ENCODE results near the gene COL4A4. TPM values are rescaled to one million over a fixed set of nuclear protein-coding genes. Genes with fewer than 3 reads are reported as not detected.

Gene COL4A4
- total RNA-seq: 10 to 100 TPM in 1 of 4 donors, 1 to 10 TPM in 1, under 1 TPM in 2; 0.53 to 24.8 (median 0.95) TPM

- H3K4me3 ChIP-seq: peak within 1 kb of the TSS; percentile 49 to 58 (median 56)
- peak within 1 kb of the TSS; percentile 38 to 90 (median 61) for H3K27ac ChIP-seq
Measured at GRCh38 chr2:227163998-227164762, at the start of gene COL4A4, which contains the start of gene COL4A3. Gene COL4A4 (minus strand): TSS chr2:227164205. CDS start chr2:227147483, 16,722 bp downstream. Gene COL4A3 (plus strand): TSS chr2:227164624. CDS start chr2:227164727, 103 bp downstream.

DNA sequence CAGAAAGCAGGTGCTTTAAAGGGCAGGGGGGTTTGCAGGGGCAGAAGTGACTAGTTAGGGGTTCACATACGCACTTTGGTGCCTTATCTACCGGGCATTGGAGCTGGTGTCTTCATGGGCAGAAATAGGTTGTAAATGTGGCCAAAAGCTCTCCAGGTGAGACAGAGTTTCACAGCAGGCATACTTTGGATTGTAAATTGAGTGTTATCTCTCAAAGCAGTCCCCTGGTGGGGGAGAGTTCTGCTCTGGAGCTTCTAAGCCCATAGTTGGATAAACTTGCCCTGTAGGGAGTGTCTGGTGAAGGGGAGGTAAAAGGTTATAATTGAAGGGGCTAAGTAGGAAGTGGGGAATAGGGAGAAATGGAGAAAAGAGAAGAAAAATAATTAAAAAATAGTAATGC is 43.6 kb upstream of the COL4A4 start:
- TF ChIP-seq POLR2A (IDR thresholded peaks at IDR 0.05) (no peak), CTCF (IDR thresholded peaks at IDR 0.05) (no peak)
- H3K4me1 ChIP-seq: no peaks in the 10 kb centered on the region
- no peak overlapping the region for H3K27ac ChIP-seq
- DNase-seq: no peak
- H3K27me3 ChIP-seq: no peaks in the 10 kb centered on the region
- no peak overlapping the region for H3K4me3 ChIP-seq
- no peaks in the 10 kb centered on the region for H3K9me3 ChIP-seq
- H3K36me3 ChIP-seq: no peaks in the 10 kb centered on the region

More at GRCh38 chr2:227163998-227164762, at the start of gene COL4A4, which contains the start of gene COL4A3:
- TF ChIP-seq POLR2A (IDR thresholded peaks at IDR 0.05): no peak
- TF ChIP-seq CTCF (IDR thresholded peaks at IDR 0.05): no peak
- peaks cover 0 to 13% of the 10 kb centered on the region in 2 donors for H3K27me3 ChIP-seq
- peak; percentile 54 to 74 (median 59) for DNase-seq
- no peaks in the 10 kb centered on the region for H3K9me3 ChIP-seq
- peaks cover 0 to 19% (median 1%) of the 10 kb centered on the region in 4 donors for H3K4me1 ChIP-seq
- H3K36me3 ChIP-seq: no peaks in the 10 kb centered on the region

- no peak for TF ChIP-seq CTCF (IDR thresholded peaks at IDR 0.05)
- TF ChIP-seq POLR2A (IDR thresholded peaks at IDR 0.05): no peak
- H3K4me1 ChIP-seq: no peaks in the 10 kb centered on the region
- H3K4me3 ChIP-seq: no peak overlapping the region
- no peaks in the 10 kb centered on the region for H3K36me3 ChIP-seq
- H3K27me3 ChIP-seq: no peaks in the 10 kb centered on the region
- H3K9me3 ChIP-seq: no peaks in the 10 kb centered on the region
- no peak for DNase-seq
- no peak overlapping the region for H3K27ac ChIP-seq
Measured at GRCh38 chr2:227206406-227206805, 42.4 kb upstream of the COL4A4 start.

DNA sequence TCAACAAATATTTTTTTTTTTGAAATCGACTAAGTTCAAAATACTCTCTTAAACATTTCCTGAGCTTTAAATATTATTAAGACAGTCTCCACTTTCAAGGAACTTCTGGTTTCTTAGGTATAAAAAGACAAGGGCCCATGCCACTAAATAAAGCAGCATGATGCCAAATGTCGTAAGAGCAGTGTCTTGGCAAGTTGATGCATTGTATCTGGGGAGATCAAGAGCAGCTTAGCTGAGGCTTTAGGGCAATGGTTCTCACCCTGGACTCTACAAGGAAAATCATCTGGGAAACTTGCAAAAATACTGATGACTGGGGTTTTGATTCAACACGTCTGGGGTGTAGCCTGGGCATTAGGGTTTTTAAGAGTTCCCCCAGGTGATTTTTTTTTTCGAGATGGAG is 41.7 kb upstream of the COL4A4 start:
- Histone ChIP-seq H3K27ac (no peak overlapping the region), H3K9me3 (no peaks in the 10 kb centered on the region), H3K4me3 (no peak overlapping the region), H3K4me1 (no peaks in the 10 kb centered on the region), H3K36me3 (no peaks in the 10 kb centered on the region), H3K27me3 (no peaks in the 10 kb centered on the region)
- TF ChIP-seq CTCF (IDR thresholded peaks at IDR 0.05) (no peak), POLR2A (IDR thresholded peaks at IDR 0.05) (no peak)
- DNase-seq: no peak

GRCh38 chr2:227204452-227204851 is 40.4 kb upstream of the COL4A4 start:
- Histone ChIP-seq H3K4me3 (no peak overlapping the region), H3K27ac (no peak overlapping the region), H3K4me1 (no peaks in the 10 kb centered on the region), H3K36me3 (no peaks in the 10 kb centered on the region), H3K27me3 (no peaks in the 10 kb centered on the region), H3K9me3 (no peaks in the 10 kb centered on the region)
- DNase-seq: no peak
- TF ChIP-seq CTCF (IDR thresholded peaks at IDR 0.05) (no peak), POLR2A (IDR thresholded peaks at IDR 0.05) (no peak)

Measured in Peyer's patch (tissue), 4 donors.